HG02642 (cell line): ENCODE data around the gene C21orf58.
"Not testable (repeated sequence)": the region's sequence is repeated elsewhere in the genome, so short reads cannot be mapped to it uniquely, and the experiment has no call there.

Experiments used
- ATAC-seq: cut with Tn5 transposase; IDR thresholded peaks from one replicate; pipeline ENCODE4 v1.9.1; 2021; ENCODE audit warnings: mild to moderate bottlenecking; ENCODE audit not compliant: unreplicated experiment, poor library complexity

C21orf58 gene

DNA sequence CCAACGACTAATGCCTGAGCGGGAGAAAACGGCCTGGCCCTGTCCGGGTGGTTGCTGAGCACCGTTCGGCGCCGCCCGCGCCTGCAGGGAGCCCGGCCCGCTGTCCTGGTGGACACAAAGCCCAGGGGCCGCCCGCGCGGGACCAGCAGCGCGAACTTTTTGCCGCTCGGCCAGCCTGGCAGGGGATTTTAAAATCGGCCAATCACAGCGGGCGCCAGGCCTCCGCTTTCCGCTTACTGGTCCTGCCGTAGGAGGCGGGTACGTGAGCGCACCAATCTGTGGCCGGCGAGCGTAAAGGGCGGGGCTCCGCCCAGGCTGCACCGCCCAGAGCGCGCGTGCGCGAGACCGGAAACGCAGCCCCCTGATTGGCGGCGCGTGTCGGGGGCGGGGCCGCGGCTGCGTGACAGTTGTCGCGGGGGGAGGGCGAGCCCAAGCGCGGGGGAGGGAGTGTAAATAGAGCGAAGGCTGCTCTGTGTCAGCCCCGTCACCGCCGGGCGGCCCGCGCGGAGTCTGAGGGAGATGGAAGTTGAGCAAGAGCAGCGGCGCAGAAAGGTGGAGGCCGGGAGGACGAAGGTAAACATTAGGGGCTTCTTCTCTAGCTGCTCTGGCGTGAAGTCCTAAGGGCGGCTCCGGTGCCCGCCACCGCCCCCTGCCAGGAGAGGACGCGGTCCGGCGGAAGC lies at the start of gene C21orf58, which contains the start of gene PCNT:
C21orf58 (minus strand) TSS at position 161 of the 680 bp plus-strand sequence. CDS start 1,132 bp downstream, outside the sequence.
PCNT (plus strand) TSS at position 447 of the 680 bp plus-strand sequence; CDS start at position 520, 73 bp downstream.
- peak; percentile 79 for ATAC-seq

DNA sequence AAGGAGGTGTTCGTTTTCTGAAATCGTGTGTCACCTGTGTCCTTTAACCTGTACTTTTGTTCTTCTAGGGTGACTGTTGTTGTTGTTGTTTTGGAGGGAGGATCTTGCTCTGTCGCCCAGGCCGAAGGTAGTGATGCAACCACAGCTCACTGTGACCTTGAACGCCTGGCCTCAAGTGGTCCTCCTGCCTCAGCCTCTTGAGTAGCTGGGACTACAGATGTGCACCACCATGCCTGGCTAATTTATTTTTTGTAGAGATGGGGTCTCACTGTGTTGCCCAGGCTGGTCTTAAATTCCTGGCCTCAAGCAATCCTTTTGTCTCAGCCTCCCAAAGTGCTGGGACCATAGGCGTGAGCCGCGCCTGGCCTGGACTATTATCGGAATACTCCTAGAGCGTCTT lies 49.3 kb upstream of the C21orf58 start:
- ATAC-seq = not testable (repeated sequence)

DNA sequence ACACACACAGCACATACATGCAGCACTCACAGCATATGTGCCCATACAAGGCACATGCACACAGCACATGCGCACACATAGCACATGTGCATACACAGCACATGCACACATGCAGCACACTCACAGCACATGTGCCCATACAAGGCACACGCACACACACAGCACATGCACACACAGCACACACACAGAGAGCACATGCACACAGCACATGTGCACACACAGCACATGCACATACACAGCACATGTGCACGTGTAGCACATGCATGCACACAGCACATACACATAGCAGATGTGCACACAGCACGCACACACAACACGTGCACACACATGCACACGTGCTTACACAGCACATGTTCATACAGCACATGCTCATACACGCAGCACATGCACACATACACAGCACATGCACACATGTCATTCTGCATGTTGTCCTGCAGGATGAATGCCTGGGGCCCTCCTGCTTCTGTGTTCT lies 48.4 kb upstream of the C21orf58 start:
- no peak for ATAC-seq

DNA sequence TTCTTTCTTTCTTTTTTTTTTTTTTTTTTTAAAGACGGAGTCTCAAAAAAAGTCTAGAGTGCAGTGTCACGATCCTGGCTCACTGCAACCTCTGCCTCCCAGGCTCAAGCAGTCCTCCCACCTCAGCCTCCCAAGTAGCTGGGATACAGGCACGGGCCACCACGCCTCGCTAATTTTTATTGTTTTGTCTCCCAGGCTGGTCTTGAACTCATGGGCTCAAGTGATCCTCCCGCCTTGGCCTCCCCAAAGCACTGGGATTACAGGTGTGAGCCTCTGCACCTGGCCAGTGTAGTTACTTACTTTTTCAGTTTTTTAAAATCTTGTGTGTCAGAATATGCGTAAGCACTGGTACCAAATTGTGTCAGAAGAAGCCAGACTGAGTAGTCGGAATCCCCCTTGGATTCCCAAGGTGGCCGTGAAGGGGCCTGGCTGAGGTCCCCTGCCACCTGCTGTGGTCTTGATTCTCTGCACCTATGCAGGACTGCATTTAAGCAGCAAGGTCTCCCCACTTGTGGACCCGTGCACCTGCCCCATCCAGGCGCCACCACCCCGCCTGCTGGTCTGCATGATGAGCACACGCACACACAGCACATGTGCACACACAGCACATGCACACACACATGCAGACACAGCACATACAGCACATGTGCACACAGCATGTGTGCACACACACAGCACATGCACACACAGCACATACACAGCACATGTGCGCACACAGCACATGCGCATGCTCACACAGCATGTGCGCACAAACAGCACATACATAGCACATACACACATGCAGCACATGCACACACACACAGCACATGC lies 47.7 kb upstream of the C21orf58 start:
- no peak for ATAC-seq

DNA sequence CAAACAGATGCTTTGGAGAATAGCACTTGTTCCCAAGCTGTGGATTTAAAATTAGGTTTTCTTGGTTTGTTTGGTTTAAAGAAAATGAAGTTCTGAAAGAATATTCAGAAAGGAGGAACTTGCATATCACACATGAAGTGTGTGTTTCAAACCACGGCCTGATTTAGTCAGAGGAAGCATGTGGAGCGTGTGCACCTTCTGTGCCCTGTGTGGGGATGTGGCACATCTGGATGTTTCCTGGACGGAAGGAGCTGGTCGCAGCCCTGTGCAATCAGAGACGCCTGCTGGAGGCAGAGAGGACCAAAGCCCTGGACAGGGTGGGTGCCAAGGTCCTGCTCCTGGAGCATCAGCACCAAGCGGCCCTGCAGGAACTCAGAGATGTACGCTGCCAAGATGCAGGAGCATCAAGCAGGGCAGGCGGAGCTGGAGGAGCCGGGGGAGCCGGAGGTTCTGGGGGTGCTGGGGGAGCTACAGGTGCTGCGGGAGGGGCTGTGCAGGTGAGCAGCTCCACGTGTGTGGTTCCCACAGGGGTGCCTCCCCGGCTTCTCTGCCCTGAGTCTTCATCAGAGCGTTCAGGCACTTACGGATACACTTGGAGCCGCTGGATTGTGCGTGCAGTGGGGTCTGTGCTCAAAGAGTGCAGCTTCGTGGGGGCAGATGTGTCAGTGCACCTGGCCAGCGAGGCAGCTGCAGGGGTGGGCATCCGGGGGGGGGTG lies 46.0 kb upstream of the C21orf58 start:
- no peak for ATAC-seq

DNA sequence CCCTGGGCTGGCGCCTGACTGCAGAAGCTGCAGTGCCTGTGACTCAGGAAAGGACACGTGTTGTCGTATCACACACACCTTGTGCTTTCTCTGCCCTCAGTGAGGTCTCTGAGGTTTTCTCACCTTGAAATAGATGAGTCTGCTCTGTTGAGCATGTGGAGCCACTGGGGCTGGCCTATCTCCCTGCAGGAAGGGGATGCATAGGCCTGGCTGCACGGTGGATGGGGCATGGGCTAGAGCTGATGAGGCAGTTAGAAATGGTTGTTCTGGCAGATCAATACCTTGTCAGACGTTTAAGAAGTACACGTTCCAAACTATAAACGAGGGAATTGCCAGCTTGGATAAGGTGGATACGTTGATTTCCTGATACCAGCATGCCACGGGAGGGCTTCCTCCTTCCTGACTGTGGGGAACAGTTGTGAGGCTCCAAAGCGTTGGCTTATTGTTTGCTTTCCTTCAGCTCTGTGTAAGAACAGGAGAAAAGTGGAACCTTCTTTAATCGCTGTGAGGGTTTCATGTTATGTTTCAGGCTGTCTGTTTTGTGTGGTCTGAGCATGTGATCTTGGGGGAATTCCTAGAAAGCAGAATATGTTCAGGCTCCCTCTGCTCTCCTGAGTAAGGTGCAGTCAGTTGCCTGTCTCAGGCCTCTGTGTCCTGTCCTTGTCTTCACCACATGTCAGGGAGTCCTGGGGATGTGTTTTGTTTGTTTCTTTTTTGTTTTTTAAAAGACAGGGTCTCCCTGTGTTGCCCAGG lies 45.0 kb upstream of the C21orf58 start:
- peak; percentile 68 for ATAC-seq

DNA sequence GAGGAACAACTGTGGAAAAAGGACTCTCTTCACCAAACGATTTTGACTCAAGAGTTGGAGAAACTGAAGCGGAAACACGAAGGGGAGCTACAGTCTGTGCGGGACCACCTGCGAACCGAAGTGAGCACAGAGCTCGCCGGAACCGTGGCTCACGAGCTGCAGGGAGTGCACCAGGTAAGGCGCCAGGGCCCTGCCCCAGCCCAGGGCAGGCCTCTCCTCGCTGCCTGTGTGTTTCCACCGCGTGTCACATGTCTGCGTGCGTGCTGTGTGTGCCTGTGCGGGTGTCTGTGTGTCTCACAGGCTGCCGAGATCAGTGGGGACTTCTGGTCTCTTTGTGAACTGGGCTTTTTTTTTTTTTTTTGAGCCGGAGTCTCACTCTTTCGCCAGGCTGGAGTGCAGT lies 43.3 kb upstream of the C21orf58 start:
- no peak for ATAC-seq

DNA sequence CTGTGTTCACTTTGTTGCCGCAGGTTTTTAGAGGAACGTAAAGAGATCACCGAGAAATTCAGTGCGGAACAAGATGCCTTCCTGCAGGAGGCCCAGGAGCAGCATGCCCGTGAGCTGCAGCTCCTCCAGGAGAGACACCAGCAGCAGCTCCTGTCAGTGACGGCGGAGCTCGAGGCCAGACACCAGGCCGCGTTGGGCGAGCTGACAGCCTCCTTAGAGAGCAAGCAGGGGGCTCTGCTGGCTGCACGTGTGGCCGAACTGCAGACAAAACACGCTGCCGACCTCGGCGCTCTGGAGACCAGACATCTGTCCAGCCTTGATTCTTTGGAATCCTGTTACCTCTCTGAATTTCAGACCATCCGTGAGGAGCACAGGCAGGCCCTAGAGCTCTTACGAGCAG lies 42.9 kb upstream of the C21orf58 start:
- ATAC-seq = no peak

DNA sequence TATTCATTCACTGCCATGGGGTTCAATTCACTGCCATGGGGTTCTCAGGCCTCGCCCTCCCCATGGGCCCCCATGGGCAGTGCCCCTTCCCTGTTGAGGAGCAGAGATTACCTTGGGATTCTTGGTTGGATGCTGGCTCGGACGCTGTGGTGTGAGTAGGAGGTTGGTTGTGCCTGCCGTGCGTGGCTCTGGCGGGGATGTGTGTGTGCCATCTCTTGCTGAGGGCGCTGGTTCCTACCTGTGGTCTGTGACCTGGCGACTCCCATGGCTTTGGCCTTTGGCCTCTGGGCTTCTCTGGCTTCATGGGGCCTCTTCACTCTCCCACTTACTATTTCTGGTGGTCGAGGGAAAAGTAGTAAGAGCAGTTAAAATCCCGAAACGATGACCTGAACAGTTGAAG lies 42.4 kb upstream of the C21orf58 start:
- ATAC-seq = no peak

DNA sequence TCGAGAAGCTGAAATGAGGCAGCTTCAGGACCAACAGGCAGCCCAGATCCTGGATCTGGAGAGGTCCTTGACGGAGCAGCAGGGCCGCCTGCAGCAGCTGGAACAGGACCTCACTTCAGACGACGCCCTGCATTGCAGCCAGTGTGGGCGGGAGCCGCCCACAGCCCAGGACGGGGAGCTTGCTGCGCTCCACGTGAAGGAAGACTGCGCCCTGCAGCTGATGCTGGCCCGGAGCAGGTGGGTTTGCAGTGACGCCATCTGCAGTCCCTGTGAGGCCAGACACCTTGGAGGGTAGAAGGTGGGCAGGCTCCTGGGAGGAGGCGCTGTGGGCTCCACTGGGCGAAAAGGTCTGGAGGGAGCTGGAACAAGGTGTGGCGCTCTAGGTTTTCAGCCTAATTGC lies 40.0 kb upstream of the C21orf58 start:
- no peak for ATAC-seq

DNA sequence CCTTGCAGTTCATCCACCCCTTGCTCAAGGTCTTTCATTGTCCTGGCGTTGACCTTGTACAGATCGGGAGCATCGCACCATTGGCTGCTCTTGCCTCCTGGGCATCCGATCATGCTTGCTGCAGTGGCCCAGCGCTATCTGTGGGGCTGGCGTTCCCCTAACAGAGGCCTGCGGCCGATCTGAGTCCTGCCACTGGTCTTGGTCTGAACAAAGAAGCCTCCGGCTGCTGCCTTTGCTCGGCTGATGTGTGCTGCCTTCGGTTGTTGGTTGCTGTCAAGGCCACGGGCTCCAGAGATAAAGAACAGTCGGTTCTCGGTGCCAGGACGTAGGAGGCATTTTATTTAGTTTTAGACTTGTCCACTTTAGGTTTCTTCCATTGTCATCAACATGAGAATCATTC lies 39.3 kb upstream of the C21orf58 start:
- ATAC-seq = no peak

DNA sequence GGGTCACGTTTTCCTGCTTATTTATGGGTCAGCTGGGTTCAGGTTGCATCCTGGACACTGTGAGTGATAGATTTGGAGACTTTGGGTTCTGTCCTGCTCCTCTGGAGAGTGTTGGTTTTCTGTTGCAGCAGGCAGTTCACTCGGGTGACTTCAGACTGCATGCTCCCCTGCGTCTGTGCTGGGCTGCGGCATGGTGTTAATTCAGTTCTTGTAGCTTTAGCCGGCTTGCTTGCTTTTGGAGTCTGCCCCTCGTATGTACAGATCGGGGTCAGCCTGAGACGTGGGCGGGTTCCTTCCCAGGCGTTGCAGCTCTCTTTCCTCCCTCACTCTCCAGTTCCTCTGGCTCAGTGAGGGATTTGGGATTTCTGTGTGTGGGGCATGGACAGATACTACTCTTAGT lies 38.3 kb upstream of the C21orf58 start:
- ATAC-seq = no peak

DNA sequence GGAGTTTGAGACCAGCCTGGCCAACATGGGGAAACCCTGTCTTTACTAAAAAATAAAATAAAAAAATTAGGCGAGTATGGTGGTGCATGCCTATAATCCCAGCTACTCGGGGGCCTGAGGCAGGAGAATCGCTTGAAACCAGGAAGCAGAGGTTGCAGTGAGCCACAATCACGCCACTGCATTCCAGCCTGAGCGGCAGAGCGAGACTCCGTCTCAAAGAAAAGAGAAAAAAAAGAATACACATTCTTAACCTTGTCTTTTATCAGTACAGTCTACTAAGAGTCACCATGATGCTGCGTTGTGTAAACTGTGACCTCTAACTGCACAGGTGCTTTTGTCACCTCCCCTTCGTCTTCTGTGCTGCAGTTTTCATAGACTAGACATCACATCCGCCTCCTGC lies 37.5 kb upstream of the C21orf58 start:
- no peak for ATAC-seq

DNA sequence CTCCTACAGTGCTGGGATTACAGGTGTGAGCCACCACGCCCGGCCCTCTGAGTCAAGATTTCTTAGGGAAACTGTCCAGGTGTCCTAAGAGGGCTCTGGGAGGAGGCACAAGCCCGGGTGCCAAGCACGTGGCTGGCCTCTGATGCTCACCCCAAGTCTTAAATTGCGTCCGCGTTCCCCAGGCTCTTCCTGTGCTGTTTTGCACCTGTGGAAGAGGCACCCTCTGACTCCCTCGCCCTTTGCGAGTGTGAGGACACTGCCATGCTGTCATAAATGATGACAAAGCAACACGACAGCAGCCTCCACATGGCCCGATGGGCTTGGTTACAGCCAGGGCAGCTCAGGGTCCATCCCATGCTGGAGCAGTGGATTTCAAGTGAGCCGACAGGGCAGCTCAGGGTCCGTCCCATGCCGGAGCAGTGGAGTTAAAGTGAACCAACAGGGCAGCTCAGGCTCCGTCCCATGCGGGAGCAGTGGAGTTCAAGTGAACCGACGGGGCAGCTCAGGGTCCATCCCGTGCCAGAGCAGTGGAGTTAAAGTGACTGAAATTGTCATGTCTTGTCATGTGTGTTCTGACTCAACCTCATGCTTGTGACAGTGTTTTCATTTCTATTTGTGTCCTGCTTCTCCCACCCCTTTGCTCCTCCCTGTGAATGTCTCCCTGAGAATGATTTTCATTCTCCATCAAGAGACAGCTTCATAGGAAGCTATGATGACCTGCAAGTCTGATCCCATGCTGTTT lies 34.2 kb upstream of the C21orf58 start:
- no peak for ATAC-seq

DNA sequence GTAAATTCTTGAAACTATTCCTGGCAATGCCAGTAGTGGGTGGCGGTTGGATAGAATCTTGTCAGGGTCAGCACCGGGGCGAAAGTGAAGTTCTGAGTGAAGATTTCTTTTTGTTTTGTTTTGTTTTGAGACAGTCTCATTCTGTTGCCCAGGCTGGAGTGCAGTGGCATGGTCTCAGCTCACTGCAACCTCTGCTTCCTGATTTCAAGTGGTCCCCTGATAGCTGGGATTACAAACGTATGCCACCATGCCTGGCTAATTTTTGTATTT lies 33.6 kb upstream of the C21orf58 start:
- no peak for ATAC-seq

DNA sequence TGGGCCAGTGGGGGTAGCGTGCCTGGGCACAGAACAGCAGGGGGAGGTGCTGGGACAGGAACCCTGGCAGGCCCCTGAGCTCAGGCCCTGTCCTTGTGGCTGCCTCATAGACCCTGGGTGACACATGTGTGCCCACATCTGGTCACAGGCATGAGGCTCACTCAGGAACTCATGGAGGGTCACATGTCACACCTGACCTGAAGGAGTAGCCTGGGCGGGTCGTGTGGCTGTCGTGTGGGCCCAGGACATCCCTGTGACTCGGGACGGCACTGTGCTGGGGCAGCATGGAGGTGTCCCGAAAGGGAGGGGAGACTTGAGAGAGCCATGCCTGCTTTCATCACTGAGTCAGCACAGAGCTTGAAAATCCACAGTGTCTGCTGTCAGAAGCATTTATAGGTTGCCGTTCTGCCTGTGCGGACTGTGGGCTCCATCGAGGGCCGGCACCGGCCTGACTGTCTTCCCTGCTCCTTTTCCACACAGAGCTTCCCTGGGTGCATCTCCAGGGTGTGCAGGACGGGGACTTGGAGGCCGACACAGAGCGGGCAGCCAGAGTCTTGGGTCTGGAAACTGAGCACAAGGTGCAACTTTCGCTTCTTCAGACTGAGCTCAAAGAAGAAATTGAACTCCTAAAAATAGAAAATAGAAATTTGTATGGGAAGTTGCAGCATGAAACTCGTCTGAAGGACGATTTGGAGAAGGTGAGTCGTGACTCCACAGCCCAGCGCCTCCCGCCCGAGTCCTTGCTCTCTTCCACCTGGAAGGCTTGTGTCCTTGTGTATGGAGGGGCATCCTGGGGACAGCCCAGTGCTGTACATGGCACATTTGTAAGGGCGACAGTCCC lies 33.0 kb upstream of the C21orf58 start:
- no peak for ATAC-seq

DNA sequence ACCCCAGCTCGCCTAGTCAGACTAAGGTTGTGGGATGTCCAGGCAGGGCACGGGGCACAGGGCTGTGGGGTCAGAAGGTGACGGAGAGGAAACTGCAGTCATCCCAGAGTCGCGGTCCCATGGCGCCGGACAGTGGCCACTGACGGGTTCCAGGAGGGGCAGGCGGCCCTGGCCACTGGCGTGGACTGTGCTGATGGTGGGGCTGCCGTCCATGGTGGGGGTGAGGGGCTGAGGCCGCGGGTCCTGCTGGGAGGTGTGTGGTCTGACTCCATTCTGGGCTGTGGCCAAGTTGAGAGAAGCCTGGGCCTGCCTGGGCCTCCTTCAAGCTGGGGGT lies 32.3 kb upstream of the C21orf58 start:
- ATAC-seq = no peak

DNA sequence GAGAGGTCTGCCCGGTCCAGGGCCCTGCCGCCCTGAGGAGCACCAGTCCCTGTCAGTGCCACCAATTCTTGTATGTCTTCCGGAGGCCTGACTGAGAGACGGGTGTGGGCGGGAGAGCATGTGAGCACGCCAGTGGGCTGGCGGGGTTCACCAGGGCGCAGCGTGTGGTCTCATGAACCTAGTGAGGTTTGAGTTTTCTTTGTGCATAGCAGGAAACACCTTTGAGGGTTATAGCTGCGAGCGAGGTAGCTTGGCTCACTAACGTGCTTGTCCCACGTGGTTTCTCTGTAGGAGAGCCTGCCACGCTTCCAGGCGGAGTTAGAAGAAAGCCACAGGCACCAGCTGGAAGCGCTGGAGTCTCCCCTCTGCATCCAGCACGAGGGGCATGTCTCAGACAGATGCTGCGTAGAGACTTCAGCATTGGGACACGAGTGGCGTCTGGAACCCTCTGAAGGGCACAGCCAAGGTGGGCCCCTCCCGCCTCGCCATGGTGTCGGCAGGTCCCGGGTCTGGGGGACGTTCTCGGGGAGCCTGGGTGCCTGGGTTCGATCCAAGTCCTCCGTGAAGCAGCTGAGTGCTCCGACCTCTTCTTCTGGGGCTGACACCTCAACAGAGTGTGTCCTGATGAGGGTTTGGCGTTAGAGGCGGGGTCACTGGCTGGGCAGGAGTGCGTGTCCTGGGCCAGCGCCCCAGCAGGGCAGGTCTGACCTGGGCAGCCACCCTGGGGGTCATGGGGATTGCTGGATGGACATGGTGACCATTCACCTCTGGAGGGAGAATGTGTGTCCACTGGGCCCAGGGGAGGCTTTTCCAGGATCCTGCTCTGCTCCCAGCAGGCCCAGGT lies 31.7 kb upstream of the C21orf58 start:
- ATAC-seq = no peak
